ENCODE measurements around the gene RILP.

Gene RILP

DNA sequence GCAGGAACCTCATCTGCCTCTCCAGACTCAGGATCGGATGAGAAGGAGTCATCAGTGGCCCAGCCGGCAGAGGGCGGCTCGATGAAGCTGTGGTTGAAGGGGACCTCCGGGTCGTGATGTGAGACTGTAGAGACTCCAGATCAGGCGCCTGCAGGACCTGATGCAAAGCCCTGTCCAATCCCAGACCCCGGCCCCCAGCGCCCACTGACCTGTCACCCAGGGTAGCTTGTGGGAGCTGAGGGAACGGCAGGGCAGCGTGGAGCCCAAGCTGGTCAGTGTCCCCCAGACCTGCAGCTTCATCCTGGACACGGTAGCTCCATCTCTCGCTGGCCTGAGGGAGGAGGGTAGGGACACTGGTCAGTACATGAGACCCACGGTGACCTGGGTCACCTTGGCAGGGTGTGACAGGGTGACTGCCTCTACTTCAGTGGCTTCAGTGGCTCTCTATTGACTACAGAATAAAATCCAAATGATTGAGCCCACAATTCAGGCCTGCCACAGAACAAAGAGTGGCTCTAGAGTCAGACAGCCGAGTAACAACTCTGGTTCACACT is 12.9 kb downstream of the RILP start:
- TF ChIP-seq FOXM1 (IDR thresholded peaks at IDR 0.05; ENCODE audit: borderline replicate concordance) (no peak), ARNT (IDR thresholded peaks at IDR 0.05) (no peak), TARDBP (IDR thresholded peaks at IDR 0.05) (no peak), HDGF (IDR thresholded peaks at IDR 0.05; ENCODE audit: borderline replicate concordance) (no peak), BHLHE40 (IDR thresholded peaks at IDR 0.05; ENCODE audit: borderline replicate concordance) (no peak), ELF4 (IDR thresholded peaks at IDR 0.05) (no peak), L3MBTL2 (conservative IDR thresholded peaks at IDR 0.05) (no peak), CTBP1 (IDR thresholded peaks at IDR 0.05; ENCODE audit: borderline replicate concordance) (no peak), FOXA1 (IDR thresholded peaks at IDR 0.05) (no peak), ZNF384 (IDR thresholded peaks at IDR 0.05) (no peak), SUZ12 (IDR thresholded peaks at IDR 0.05) (no peak), SP1 (IDR thresholded peaks at IDR 0.05) (no peak), NFRKB (IDR thresholded peaks at IDR 0.05) (no peak), LEF1 (IDR thresholded peaks at IDR 0.05; ENCODE audit: borderline replicate concordance) (no peak), FOXK2 (IDR thresholded peaks at IDR 0.05) (no peak)
- TF ChIP-seq, protein P1, sequence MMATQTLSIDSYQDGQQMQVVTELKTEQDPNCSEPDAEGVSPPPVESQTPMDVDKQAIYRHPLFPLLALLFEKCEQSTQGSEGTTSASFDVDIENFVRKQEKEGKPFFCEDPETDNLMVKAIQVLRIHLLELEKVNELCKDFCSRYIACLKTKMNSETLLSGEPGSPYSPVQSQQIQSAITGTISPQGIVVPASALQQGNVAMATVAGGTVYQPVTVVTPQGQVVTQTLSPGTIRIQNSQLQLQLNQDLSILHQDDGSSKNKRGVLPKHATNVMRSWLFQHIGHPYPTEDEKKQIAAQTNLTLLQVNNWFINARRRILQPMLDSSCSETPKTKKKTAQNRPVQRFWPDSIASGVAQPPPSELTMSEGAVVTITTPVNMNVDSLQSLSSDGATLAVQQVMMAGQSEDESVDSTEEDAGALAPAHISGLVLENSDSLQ (IDR thresholded peaks at IDR 0.05): no peak
- DNase-seq (ENCODE audit: extremely low spot score): no peak
- ChIA-PET POLR2A (no interaction called here), CTCF (interaction anchor here (0.8 to 1.4 kb wide), 2 partner anchors 12 to 13 kb away, joined by 4 to 5 read pairs; partner anchors contain the start of gene RILP)

DNA sequence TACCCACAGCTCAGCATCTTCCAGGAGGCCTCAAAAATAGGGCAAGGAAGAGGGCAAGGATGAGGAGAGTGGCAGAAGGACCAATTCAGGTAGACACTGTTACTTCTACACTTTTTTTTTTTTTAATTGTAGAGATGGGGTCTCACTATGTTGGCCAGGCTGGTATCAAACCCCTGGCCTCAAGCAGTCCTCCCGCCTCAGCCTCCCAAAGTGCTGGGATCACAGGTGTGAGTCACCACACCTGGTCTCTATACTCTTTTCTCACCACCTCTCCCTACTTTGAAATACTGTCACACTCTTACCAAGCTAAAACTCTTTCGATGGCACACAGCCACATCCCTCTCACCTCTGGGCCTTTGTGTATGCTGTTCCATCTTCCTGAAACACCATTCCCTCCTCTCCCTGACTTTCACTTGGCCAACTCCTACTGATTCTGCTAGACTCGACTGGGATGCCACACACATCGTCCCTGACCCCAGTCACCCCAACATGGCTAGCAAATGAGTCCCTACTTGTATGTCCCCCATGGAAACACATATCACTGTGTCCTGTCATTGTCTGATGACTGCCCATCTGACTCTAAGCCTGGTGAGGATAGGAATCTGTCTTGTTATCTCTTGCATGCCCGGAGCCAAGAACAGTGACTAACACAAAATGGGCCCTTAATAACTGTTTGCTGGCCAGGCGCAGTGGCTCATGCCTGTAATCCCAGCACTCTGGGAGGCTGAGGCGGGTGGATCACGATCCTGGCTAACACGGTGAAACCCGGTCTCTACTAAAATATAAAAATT is 13.8 kb downstream of the RILP start:
- CTCF ChIA-PET: interaction anchor here (1.4 kb wide), 1 partner anchor 12 kb away, joined by 5 read pairs; no protein-coding TSS in a partner anchor
- POLR2A ChIA-PET: no interaction called here
- no peak for DNase-seq (ENCODE audit: extremely low spot score)
- TF ChIP-seq CTBP1 (IDR thresholded peaks at IDR 0.05; ENCODE audit: borderline replicate concordance): no peak
- no peak for TF ChIP-seq TARDBP (IDR thresholded peaks at IDR 0.05)
- no peak for TF ChIP-seq ELF4 (IDR thresholded peaks at IDR 0.05)
- no peak for TF ChIP-seq SP1 (IDR thresholded peaks at IDR 0.05)
- TF ChIP-seq FOXA1 (IDR thresholded peaks at IDR 0.05): no peak
- TF ChIP-seq BHLHE40 (IDR thresholded peaks at IDR 0.05; ENCODE audit: borderline replicate concordance): no peak
- TF ChIP-seq FOXK2 (IDR thresholded peaks at IDR 0.05): no peak
- no peak for TF ChIP-seq HDGF (IDR thresholded peaks at IDR 0.05; ENCODE audit: borderline replicate concordance)
- no peak for TF ChIP-seq ZNF384 (IDR thresholded peaks at IDR 0.05)
- TF ChIP-seq L3MBTL2 (conservative IDR thresholded peaks at IDR 0.05): no peak
- no peak for TF ChIP-seq FOXM1 (IDR thresholded peaks at IDR 0.05; ENCODE audit: borderline replicate concordance)
- TF ChIP-seq, protein P1 (IDR thresholded peaks at IDR 0.05): no peak
- TF ChIP-seq SUZ12 (IDR thresholded peaks at IDR 0.05): no peak

DNA sequence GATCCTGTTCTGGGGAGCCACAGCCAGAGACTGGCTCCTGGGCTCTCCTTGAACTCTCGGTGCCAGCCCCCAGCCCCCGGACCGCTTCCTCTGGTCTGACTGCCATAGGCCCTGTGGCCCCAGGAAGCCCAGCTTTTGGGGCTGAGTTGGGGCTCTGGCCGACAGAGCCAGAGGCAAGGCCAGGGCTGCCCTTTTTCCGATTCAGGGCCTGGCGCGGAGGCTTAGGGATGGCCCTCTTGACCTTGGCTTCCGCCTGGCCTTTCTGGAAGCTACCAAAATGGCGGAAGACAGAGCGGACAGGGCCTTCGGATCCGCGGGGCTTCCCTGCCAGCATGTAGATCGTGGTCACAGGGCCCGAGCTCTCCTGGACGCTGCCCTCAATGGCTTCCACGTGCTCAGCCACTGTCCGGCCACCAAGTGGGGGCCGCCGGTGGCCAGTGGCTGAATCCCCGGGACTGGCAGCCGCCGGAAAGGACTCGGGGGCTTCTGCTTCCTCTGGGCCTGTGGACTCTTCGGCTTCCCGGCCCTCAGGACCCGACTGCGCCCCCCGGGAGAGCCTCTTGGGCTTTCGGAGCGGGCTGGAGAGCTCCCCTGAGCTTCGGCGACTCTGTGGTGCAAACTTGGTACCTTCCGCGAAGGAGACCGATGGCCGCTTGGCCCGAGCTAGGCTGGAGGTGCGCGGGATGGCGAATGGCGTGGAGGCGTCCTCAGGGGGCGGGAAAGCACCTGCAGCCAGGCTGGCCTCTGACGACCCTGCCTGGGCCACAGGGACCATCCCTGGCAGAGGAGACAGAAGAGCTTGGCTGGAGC is 14.6 kb downstream of the RILP start:
- no peak for TF ChIP-seq FOXK2 (IDR thresholded peaks at IDR 0.05)
- TF ChIP-seq FOXA1 (IDR thresholded peaks at IDR 0.05): no peak
- no peak for TF ChIP-seq ELF4 (IDR thresholded peaks at IDR 0.05)
- no peak for TF ChIP-seq ZNF384 (IDR thresholded peaks at IDR 0.05)
- TF ChIP-seq, protein P1 (IDR thresholded peaks at IDR 0.05): no peak
- TF ChIP-seq SUZ12 (IDR thresholded peaks at IDR 0.05): no peak
- TF ChIP-seq LEF1 (IDR thresholded peaks at IDR 0.05; ENCODE audit: borderline replicate concordance): no peak
- no peak for TF ChIP-seq CTBP1 (IDR thresholded peaks at IDR 0.05; ENCODE audit: borderline replicate concordance)
- TF ChIP-seq FOXM1 (IDR thresholded peaks at IDR 0.05; ENCODE audit: borderline replicate concordance): no peak
- no peak for TF ChIP-seq TARDBP (IDR thresholded peaks at IDR 0.05)
- TF ChIP-seq SP1 (IDR thresholded peaks at IDR 0.05): no peak
- no peak for TF ChIP-seq L3MBTL2 (conservative IDR thresholded peaks at IDR 0.05)
- no peak for TF ChIP-seq ARNT (IDR thresholded peaks at IDR 0.05)
- TF ChIP-seq NFRKB (IDR thresholded peaks at IDR 0.05): no peak
- TF ChIP-seq HDGF (IDR thresholded peaks at IDR 0.05; ENCODE audit: borderline replicate concordance): no peak
- TF ChIP-seq BHLHE40 (IDR thresholded peaks at IDR 0.05; ENCODE audit: borderline replicate concordance): no peak
- POLR2A ChIA-PET: no interaction called here
- CTCF ChIA-PET: no interaction called here
- no peak for DNase-seq (ENCODE audit: extremely low spot score)

- TF ChIP-seq NFRKB (IDR thresholded peaks at IDR 0.05): no peak
- no peak for TF ChIP-seq L3MBTL2 (conservative IDR thresholded peaks at IDR 0.05)
- TF ChIP-seq SP1 (IDR thresholded peaks at IDR 0.05): no peak
- TF ChIP-seq TARDBP (IDR thresholded peaks at IDR 0.05): no peak
- TF ChIP-seq, protein P1 (IDR thresholded peaks at IDR 0.05): no peak
- TF ChIP-seq FOXM1 (IDR thresholded peaks at IDR 0.05; ENCODE audit: borderline replicate concordance): no peak
- no peak for TF ChIP-seq SUZ12 (IDR thresholded peaks at IDR 0.05)
- TF ChIP-seq ZNF384 (IDR thresholded peaks at IDR 0.05): no peak
- no peak for TF ChIP-seq BHLHE40 (IDR thresholded peaks at IDR 0.05; ENCODE audit: borderline replicate concordance)
- TF ChIP-seq HDGF (IDR thresholded peaks at IDR 0.05; ENCODE audit: borderline replicate concordance): no peak
- TF ChIP-seq ARNT (IDR thresholded peaks at IDR 0.05): no peak
- TF ChIP-seq ELF4 (IDR thresholded peaks at IDR 0.05): no peak
- TF ChIP-seq LEF1 (IDR thresholded peaks at IDR 0.05; ENCODE audit: borderline replicate concordance): no peak
- no peak for TF ChIP-seq FOXK2 (IDR thresholded peaks at IDR 0.05)
- POLR2A ChIA-PET: interaction anchor here (1.6 to 3.1 kb wide), 3 partner anchors 12 to 59 kb away, joined by 6 to 18 read pairs (median 7); no protein-coding TSS in a partner anchor
- CTCF ChIA-PET: interaction anchor here (0.6 to 3.4 kb wide), 11 partner anchors 8 to 114 kb away, joined by 3 to 43 read pairs (median 3); partner anchors contain the start of genes INPP5K and SCARF1
- no peak for DNase-seq (ENCODE audit: extremely low spot score)
Measured at GRCh38 chr17:1630662-1631061, 19.0 kb downstream of the RILP start.

Measured in HEK293T (cell line).